HG03060 (cell line): ENCODE data around the gene LY6G6F.

Source experiments
- ATAC-seq: cut with Tn5 transposase; IDR thresholded peaks from one replicate; pipeline ENCODE4 v1.9.1; 2021; ENCODE audit warnings: low read depth, moderate number of reproducible peaks; ENCODE audit not compliant: unreplicated experiment

LY6G6F gene, protein sequence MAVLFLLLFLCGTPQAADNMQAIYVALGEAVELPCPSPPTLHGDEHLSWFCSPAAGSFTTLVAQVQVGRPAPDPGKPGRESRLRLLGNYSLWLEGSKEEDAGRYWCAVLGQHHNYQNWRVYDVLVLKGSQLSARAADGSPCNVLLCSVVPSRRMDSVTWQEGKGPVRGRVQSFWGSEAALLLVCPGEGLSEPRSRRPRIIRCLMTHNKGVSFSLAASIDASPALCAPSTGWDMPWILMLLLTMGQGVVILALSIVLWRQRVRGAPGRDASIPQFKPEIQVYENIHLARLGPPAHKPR

DNA sequence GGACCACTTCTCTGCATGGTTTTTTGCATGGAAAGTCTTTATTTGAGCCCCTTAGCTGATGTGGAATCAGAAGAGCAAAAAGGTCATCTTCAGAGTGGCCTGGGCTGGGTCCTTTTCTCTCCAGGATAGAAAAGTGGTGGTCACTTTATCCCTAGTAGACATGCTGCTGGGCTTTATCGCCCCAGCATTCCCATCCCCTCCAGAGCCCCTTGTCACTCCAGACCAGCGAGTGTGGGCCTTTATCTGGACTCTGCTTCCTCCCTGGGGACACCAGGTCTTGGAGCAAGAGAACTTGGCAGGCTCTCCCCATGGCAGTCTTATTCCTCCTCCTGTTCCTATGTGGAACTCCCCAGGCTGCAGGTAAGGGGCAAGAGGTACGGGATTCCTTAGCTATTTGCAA, at the start of gene LY6G6F:
Gene LY6G6F (plus strand): TSS at position 268 of the 400 bp plus-strand sequence. CDS start 41 bp downstream, at position 309.
- ATAC-seq: no peak

DNA sequence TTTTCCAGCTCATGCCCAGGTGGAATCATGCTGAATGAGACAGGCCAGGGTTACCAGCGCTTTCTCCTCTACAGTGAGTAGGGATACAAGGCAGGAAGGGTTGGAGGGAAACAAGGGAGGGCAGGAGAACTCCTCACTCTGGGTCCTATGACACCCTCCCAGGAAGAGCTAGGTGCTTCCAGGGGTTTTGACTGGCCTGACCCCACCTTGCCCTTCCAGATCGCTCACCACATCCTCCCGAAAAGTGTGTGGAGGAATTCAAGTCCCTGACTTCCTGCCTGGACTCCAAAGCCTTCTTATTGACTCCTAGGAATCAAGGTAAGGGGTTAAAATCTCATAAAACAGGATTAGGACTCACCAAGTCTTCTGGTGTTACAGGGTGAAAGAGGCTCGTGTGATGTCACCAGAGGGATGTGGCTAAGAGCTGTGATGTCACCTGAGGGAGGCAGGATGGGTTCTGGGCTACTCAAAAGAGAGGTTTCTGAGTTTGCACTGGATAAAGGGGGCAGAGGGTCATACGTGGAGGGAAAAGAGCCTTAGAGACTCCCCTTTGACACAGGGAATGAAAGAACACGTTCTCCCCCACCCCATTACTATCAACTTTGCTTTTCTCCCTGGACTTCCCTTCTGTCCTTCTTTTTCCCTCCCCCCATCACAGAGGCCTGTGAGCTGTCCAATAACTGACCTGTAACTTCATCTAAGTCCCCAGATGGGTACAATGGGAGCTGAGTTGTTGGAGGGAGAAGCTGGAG, 49.1 kb upstream of the LY6G6F start:
- ATAC-seq: no peak

DNA sequence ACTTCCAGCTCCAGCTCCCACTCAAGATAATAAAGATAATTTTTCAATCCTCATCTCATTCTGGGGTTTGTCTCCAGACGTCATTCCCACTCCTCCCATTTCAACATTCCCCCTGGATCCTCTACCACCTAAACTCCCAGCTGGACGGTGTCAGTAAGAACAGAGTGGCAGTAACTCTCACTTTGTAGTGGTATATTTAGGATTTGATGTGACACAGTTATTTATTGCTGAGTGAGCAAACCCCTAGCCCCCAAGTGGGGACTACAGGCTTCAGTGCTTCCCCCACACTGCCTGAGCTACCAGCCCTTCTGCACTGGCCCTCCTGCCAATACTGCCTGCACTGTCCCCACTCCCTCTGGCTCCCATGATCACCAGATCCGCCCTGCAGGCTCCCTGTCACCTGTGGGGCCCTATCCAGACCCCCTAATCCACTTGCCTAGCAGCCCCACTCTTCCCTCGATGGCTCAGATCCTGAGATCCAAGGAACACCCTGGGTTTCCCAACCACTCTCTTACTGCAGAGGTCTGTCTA, 48.4 kb upstream of the LY6G6F start:
- ATAC-seq: no peak

DNA sequence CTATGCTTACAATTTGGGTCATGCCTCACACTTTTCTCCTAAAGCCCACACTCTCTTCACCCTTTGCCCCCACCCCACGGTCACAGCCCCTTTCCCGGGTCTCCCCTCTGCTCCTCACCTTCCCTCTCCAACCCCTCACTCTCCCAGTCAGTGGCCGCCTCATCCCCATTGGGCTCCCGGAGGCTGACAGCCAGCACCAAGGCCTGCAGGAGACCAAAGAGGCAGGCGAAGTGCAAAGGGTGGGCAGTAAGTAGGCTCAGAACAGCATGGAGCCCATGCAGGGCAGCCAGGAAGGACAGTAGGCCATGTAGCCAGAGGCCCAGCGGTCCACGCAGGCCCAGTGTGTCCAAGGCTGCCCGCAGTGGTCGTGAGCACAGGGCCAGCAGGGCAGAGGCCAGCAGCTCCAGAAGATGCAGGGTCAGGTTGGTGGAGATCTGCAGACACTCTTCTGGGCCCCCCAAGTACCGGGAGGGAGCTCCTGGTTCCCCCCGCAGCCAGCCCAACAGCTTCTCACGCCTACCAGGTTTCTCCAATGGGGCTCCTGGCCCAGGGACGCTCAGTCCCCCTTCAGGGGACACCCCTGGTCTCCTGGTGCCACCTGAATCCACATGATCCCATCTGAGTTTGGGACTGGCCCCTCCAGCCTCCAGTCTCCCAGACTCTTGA, 47.5 kb upstream of the LY6G6F start:
- ATAC-seq: no peak

DNA sequence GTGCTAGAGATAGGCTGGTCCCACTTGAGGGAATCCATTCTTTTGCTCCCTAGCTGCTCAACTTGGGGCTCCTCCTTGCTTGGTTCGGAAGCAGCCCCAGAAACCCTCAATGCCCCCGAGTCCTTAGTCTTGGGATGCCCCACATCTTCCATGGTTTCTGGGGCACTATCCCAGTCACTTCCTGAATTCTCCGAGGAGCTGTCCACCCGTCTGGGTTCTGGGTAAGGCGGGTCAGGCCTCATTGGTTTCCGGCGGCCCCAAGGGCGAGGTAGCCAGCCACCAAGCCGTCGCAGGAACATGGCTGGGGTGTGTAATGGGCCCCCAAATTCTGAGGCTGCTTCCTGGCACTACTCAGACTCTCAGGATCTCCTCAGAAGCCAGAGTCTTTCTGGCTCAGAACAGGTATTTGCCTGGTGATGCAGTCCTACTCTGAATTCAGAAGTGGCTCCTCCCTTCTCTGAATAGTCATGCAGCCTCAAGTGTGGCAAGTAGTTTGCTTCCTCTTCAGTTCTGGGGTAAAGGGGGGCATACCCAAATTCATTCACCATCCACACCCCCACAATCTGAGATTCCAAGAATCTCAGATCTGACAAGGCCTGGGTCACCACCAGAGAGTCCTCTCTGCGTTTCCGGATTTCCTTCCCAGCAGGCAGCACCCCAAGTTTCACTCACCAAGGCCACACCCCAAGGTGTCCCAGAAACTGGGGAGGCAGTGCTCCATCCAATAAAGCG, 46.9 kb upstream of the LY6G6F start:
- no peak for ATAC-seq

DNA sequence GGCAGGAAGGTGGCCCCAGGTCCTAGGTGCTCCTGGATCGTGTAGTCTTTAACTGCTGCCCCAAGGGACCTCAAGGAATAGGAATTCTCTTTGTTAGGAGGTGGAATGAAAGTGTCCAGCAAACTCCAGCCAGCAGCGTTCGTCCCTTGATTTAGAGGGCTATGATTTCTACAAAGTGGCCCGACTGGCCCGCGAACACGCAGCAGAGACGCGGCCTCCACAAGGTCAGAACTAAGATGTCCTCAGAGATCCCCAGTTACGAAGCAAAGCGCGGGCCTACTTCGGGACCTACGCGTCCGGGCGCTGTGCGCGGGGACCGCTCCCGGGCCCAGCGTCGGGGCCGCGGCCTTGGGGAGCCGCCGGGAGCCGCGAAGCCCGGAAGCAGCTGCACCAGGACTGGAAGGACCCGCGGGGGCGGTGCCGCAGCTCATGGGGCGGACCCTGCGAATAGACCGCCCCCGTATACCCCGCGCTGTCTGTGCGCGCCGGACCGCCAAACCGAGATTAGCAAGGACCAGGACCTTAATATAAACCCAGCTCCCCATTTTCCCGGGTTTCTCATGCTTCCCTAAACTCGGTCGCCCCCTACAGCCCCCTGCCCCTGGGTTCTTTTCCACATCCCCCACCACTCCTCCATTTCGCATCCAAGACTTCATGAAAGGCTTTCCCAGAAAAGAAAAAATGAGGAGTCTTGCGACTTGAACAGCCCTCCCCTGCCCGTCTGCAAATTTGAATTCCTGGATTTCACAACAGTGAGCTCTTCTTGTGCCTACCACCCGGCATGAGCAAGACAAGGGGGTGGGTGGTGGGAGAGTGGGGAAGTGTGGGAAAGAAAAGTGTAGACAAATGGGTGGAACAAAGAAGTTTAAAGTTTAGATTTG, 46.0 kb upstream of the LY6G6F start, which contains the start of gene C6orf47:
Gene C6orf47 (minus strand): TSS at position 398 of the 881 bp plus-strand sequence. CDS start 831 bp downstream, outside the sequence.
- no peak for ATAC-seq

DNA sequence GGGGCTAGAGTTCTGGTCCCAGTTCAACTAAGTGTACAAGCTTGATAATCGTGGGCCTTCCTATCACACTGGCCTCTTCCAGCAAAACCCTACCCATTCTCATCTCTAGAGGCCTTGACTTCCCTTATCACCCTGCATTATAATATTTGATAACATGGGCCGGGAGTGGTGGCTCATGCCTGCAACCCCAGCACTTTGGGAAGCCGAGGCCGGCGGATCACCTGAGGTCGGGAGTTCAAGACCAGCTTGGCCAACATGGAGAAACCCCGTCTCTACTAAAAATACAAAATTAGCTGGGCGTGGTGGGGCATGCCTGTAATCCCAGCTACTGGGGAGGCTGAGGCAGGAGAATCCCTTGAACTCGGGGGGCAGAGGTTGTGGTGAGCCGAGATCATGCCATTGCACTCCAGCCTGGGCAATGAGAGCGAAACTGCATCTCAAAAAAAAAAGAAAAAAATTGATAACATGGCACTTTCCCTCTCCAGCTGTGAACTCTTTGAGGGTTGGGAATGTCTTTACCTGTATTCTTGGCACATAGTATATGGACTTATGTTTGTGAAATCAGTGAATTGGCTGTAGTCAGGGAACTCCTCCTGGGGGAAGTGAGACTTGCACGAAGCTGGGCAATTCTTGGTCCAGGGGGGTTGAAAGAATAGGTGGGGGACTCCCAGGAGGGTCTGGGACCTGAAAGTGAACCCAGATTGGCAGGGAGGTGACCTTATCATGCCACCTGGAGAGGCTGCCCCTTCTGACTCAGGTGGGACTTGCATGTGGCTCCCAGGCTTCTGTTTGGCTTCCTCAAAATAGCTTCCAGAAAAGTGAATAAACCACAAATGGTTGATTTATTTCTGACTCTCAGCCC, 45.2 kb upstream of the LY6G6F start:
- ATAC-seq: no peak

DNA sequence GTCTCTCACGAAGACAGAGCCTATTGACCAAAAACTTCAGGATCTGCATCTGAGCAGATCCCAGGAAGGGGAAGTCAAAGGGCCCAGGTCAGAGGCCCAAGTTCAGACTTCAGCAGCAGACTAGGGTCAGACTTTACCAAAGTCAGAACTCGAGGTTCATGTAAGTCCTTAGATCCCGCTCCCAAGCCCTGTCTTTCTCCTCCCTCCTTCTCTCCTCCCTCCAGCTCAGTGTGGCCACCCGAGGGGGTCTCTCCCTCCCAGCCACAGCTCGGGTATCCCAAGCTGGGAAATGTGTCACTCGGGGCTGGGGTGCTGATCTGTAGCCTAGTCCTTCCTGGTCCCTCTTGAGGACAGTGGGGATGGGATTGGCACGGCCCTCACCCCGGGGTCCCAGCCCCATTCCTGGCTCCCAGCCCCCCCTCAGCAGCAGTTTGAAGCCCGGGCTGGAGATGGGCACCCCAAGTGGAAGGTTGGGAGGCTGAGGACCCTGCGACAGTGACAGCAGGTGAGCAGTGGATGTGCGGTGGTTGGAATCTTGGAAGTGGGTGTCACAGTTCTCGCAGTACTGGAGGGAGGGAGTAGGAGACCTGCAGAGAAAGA, 44.4 kb upstream of the LY6G6F start:
- ATAC-seq: no peak

DNA sequence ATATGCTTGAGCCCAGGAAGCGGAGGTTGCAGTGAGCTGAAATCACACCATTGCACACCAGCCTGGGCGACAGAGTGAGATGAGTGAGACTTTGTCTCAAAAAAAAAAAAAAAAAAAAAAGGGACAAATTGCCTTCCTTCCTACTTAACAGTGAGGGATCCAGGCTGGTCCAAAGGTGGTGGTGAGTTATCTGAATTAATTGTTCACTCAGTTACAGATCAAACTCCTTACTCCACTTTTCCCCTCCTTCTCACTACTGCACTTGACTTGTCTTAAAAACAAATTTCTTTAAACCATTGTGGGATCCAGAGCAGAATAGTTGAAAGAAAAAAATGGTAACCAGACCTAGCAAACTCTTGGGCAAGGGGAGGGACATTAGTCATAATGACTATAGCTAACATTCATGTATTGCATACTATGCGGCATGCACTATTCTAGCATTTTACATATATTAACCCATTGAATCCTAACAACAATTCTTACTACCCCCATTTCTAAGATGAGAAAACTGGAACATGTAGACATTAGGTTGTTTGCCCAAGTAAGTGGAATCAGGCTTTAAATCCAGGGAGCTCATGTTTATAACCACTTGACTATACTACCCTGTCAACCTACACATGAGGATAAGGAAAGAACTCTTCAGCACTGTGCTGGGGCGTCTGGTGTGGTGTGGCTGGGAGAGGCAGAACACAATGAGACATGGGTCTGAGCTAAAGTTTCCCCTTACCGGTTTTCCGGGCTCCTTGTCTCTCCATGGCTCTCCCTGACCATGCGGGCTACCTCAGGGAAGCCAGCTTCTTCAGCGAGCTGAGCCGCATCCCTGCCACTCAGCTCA, 43.3 kb upstream of the LY6G6F start:
- no peak for ATAC-seq

DNA sequence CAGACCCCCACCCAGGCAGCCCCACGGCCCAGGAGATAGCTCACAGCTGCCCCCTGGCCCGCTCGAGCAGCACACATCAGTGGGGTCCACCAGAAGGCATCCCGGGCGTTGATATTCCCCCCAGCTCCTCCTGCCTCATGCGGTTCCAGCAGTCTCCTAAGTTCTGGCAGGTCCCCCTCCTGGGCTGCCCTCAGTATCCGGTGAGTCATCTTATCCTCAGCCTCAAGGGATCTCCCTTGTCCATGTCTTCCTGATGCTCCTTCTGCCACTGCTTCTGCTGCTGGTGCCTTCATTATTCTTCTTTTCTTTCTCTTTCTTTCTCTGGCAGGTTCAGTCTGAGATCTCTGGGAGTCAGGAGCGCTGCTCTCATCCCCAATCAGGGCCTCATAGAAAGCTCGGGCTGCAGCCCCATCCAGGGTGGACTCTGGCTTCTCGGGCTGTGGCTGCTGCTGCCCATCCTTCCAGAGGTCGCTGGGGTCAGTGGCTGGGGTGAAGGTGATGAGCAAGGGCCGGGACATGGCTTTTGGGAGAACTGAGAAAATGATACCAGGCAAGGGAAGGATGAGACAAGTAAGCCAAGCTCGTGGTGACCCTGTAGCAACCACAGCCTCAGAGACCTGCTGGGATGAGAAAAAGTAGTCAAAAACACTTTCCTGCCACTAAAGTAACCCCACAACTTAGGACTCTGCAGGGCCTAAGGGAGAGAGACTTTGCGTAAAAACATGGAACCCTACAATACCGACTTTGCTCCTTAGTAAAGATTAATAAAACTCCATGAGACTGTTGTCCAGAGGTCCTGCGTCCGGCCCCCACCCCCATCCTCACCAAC, 42.5 kb upstream of the LY6G6F start:
- no peak for ATAC-seq

DNA sequence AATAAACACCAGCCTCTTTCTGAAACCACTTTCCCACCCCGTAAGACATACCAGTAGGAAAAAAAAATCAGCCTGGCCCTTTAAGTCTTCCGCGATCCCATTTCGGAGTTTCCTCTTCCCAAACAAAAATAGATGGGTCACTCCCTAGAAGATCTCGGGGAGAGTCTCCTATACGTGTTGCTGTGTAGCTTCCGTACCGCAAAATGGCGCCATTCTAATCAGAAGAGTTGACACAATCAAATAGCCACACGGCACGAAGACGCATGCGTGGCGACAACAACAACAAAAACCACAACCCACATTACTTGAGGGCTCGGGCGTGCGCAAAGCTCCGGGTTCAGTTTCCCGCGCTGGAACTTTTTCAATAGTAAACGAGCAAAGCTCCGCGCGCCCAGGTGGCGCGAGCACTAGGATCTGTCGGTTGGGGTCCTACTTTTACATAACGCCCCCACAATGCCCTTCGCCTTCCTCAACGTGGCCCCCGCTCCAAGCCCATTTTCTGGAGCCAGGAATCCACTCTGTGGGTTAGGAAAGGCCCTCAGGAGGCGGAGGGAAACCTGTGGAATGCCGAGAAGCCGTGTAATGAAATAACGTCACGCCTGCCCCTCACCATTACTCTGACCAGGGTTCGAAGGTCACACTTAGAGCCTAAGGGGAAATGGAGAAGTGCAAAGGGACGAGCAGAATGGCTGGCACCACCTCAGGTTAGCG, 41.7 kb upstream of the LY6G6F start, which contains the start of gene GPANK1:
Gene GPANK1 (minus strand): TSS at position 208 of the 711 bp plus-strand sequence. CDS start 519 bp downstream, outside the sequence.
- peak; percentile 38 for ATAC-seq

DNA sequence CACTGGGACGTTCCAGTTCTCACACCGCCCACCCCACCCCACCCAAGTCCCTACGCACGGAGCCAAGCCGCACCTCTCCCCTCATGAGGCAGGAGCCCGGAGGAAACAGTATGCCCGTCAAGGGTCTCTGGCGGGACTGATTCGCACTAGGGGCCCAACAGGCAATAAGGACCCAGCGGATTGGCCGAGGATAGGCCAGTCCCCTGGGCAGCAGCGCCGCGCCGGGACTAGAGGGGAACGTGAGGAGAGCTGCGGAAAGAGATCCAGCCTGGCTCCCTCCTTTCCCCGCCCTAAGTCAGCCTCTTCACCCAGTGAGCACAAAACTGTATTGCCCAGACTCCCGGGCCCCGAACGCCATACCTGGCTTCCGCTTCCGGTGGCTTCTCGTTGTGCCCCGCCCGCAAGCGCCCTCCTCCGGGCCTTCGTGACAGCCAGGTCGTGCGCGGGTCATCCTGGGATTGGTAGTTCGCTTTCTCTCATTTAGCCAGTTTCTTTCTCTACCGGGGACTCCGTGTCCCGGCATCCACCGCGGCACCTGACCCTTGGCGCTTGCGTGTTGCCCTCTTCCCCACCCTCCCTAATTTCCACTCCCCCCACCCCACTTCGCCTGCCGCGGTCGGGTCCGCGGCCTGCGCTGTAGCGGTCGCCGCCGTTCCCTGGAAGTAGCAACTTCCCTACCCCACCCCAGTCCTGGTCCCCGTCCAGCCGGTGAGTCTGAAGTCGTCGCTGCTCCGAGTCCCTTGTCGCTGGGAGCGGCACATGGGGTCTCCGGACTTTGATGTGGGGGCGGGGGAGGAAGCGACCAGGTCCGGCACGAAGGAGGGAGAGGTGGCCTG, 40.9 kb upstream of the LY6G6F start, which contains the start of gene CSNK2B:
Gene CSNK2B (plus strand): TSS at position 580 of the 836 bp plus-strand sequence. CDS start 752 bp downstream, outside the sequence.
- peak; percentile 72 for ATAC-seq

DNA sequence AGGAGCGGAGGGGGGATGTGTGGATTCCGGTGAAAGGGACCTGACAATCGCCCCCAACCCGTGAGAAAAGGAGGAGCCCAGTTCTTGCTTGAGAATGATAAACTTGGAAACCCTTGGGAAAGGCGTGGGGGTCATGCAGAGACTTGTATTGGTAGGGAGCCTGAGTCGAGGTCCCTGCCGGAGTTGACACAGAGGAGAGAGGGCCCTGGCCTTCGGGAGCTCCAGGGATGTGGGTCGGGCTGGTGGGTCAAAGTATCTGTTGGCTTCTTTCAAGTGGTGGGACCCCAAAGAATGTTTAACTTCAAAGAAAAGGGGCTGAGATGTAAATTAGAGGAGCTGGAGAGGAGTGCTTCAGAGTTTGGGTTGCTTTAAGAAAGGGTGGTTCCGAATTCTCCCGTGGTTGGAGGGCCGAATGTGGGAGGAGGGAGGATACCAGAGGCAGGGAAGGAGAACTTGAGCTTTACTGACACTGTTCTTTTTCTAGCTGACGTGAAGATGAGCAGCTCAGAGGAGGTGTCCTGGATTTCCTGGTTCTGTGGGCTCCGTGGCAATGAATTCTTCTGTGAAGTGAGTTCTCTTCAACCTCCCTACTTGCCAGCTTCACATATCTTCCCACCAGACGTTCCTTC, 40.2 kb upstream of the LY6G6F start:
- no peak for ATAC-seq

DNA sequence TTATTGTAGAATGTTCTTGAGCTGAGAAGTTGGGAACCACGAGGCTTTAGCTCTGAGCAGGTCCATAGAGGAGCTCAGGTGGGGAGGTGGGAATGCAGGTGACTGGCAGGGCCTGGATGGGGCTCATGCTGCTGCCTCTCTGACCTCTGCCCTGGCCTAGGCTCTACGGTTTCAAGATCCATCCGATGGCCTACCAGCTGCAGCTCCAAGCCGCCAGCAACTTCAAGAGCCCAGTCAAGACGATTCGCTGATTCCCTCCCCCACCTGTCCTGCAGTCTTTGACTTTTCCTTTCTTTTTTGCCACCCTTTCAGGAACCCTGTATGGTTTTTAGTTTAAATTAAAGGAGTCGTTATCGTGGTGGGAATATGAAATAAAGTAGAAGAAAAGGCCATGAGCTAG, 37.0 kb upstream of the LY6G6F start, which contains the start of gene LY6G5B:
Gene LY6G5B (plus strand): TSS at position 301 of the 400 bp plus-strand sequence. CDS start 975 bp downstream, outside the sequence.
- no peak for ATAC-seq
